Spleen (tissue), 11 donors: Measurements from ENCODE around the gene USF3. TPM values are rescaled to one million over a fixed set of nuclear protein-coding genes. Genes with fewer than 3 reads are reported as not detected.

Experiments
- DNase-seq: peaks from one replicate; pipeline ENCODE4 v3.0.0-alpha.2; 2020
- H3K27ac ChIP-seq, 8 donors: fragments of 200-600 bp; sonication (generic) in 7 of 8; 1 replicate in 4 of 8; 2 replicates in 4 of 8; pipeline versions ENCODE4 v1.5.0 to v1.8.0; 2016 to 2021; ENCODE audit warnings: inconsistent platforms in 4 of 8, mild to moderate bottlenecking in 4 of 8, moderate library complexity in 1 of 8
- H3K27me3 ChIP-seq, 7 donors: fragments of 200-600 bp; sonication (generic) in 6 of 7; replicated peaks in 1 of 7; 1 replicate in 4 of 7; 2 replicates in 3 of 7; pipeline versions ENCODE4 v1.5.0 to v1.8.0; 2016 to 2021; ENCODE audit warnings: inconsistent platforms in 3 of 7, mild to moderate bottlenecking in 1 of 7
- H3K36me3 ChIP-seq, 6 donors: fragments of 200-600 bp; sonication (generic) in 5 of 6; 1 replicate in 4 of 6; 2 replicates in 2 of 6; pipeline versions ENCODE4 v1.5.0 to v1.8.0; 2016 to 2021; ENCODE audit warnings: inconsistent platforms in 2 of 6
- H3K4me1 ChIP-seq, 6 donors: fragments of 200-600 bp; sonication (generic) in 5 of 6; 1 replicate in 3 of 6; 2 replicates in 3 of 6; pipeline versions ENCODE4 v1.5.0 to v1.8.0; 2016 to 2021; ENCODE audit warnings: inconsistent platforms in 3 of 6
- H3K4me3 ChIP-seq, 8 donors: fragments of 200-600 bp; sonication (generic) in 7 of 8; 1 replicate in 4 of 8; 2 replicates in 4 of 8; pipeline versions ENCODE4 v1.5.0 to v1.8.0; 2016 to 2021; ENCODE audit warnings: inconsistent platforms in 4 of 8, mild to moderate bottlenecking in 4 of 8, moderate library complexity in 2 of 8
- H3K9me3 ChIP-seq, 8 donors: fragments of 200-600 bp; sonication (generic) in 7 of 8; 1 replicate in 4 of 8; 2 replicates in 4 of 8; pipeline versions ENCODE4 v1.5.0 to v1.8.0; 2016 to 2021; ENCODE audit warnings: inconsistent platforms in 4 of 8
- CTCF ChIP-seq, 11 experiments: fragments of 200-600 bp in 7 of 11; fragments of 450-650 bp in 4 of 11; sonication (generic) in 4 of 11; IDR thresholded peaks in 8 of 11; conservative IDR thresholded peaks in 3 of 11; 1 replicate in 7 of 11; 2 replicates in 4 of 11; pipeline versions ENCODE4 v1.4.0 to v1.8.0; 2016 to 2021; ENCODE audit warnings: antibody characterized with exemption in 11 of 11, inconsistent platforms in 4 of 11, mild to moderate bottlenecking in 1 of 11
- POLR2A ChIP-seq, 3 donors: fragments of 450-650 bp; IDR thresholded peaks; one replicate each; pipeline ENCODE4 v1.5.1; 2017; ENCODE audit warnings: antibody characterized with exemption in 3 of 3, mild to moderate bottlenecking in 1 of 3
- POLR2AphosphoS5 ChIP-seq, 3 donors: sonication (generic); formaldehyde crosslinking; IDR thresholded peaks; one replicate each; pipeline ENCODE4 v1.5.1; 2017; ENCODE audit warnings: antibody characterized with exemption in 3 of 3
- WGBS, 5 donors: extraction: QIAGEN DNeasy Blood & Tissue Kit in 3 of 5; methylation state at CpG; one replicate each; pipeline versions ENCODE4 v1.1.5 to v1.1.7; 2013 to 2018; 5-methylcytosine and 5-hydroxymethylcytosine counted together
- intact Hi-C: fragments of 100-400 bp; cut with DNase I; formaldehyde crosslinking; loops from one replicate; pipeline ENCODE4 v1.15.0; 2023; ENCODE audit warnings: low total_unique reads
- polyA plus RNA-seq, 3 donors: library from polyadenylated mRNA; stranded (reverse); fragments of 200-250 nt; gene quantifications; one replicate each; pipeline ENCODE4 v1.2.1, GENCODE V29; 2013
- total RNA-seq, 7 donors: library from RNA; depleted of rRNA in 3 of 7; stranded (reverse); fragments of >200 nt in 3 of 7; fragmentation: NEBNext Ultra II Directional in 4 of 7; extraction: Animal tissue kit (Norgen Biotek cat#: 25700) in 4 of 7; gene quantifications; one replicate each; pipeline versions ENCODE4 v1.1.0 to v1.2.1, GENCODE V29; 2016 to 2021
- donor health status: healthy with polysubstance abuse.
- donor health status: DM: no; HTN: no; CAD: no; lungs with moderate emphysema.
- donor health status: DM: no; HTN: no; CAD: no.
- donor health status: Bipolar disorder and iron deficiency.
- donor health status: healthy.
- donor health status: DM: no; HTN: no; CAD: no.
- donor health status: DM: yes; HTN: yes; CAD: no.

Gene USF3
- total and polyA plus RNA-seq, 10 donors = 5.5 to 36.0 (median 25.7) TPM

GRCh38 chr3:113659996-113660395, 36.4 kb downstream of the USF3 start:
- no peaks in the 10 kb centered on the region for H3K9me3 ChIP-seq
- no peak overlapping the region for H3K4me3 ChIP-seq
- peaks cover 0 to 44% (median 8%) of the 10 kb centered on the region in 6 donors for H3K4me1 ChIP-seq
- no peaks in the 10 kb centered on the region for H3K27me3 ChIP-seq
- intact Hi-C loops = no loop called here
- H3K27ac ChIP-seq = peak overlapping the region; percentile 26 to 84 (median 48)
- no peak for DNase-seq
- TF ChIP-seq POLR2A (IDR thresholded peaks at IDR 0.05) = no peak
- no peak for TF ChIP-seq CTCF (IDR thresholded peaks at IDR 0.05 in 8 of 11, conservative IDR thresholded peaks at IDR 0.05 in 3 of 11)
- no peak for TF ChIP-seq POLR2AphosphoS5 (IDR thresholded peaks at IDR 0.05)
- 54 to 86% (median 75%) methylated on average over 1 of the region's 1 CpG for WGBS, 5 donors
- H3K36me3 ChIP-seq = peaks cover 0 to 96% (median 45%) of the 10 kb centered on the region in 6 donors

GRCh38 chr3:113659101-113659541, 37.3 kb downstream of the USF3 start:
- H3K4me1 ChIP-seq = peaks cover 0 to 40% (median 8%) of the 10 kb centered on the region in 6 donors
- H3K4me3 ChIP-seq = no peak overlapping the region
- intact Hi-C loops = no loop called here
- peaks cover 0 to 88% (median 41%) of the 10 kb centered on the region in 6 donors for H3K36me3 ChIP-seq
- 68 to 77% (median 72%) methylated on average over 1 of the region's 1 CpG; no CpG with 5 or more reads in 1 of the 5 donors for WGBS, 5 donors
- no peaks in the 10 kb centered on the region for H3K27me3 ChIP-seq
- peak overlapping the region in 7 of 8 donors; percentile 14 to 84 (median 55) for H3K27ac ChIP-seq
- DNase-seq = no peak
- H3K9me3 ChIP-seq = no peaks in the 10 kb centered on the region
- TF ChIP-seq POLR2A (IDR thresholded peaks at IDR 0.05) (no peak), POLR2AphosphoS5 (IDR thresholded peaks at IDR 0.05) (peak in 1 of 3 donors; percentile 64), CTCF (IDR thresholded peaks at IDR 0.05 in 8 of 11, conservative IDR thresholded peaks at IDR 0.05 in 3 of 11) (peak in 1 of 11 experiments; percentile 18)

GRCh38 chr3:113658107-113658506, 38.3 kb downstream of the USF3 start:
- intact Hi-C loops = no loop called here
- TF ChIP-seq CTCF (IDR thresholded peaks at IDR 0.05 in 8 of 11, conservative IDR thresholded peaks at IDR 0.05 in 3 of 11) = no peak
- TF ChIP-seq POLR2A (IDR thresholded peaks at IDR 0.05) = no peak
- TF ChIP-seq POLR2AphosphoS5 (IDR thresholded peaks at IDR 0.05) = no peak
- 98 to 100% (median 99%) methylated on average over 3 of the region's 3 CpGs for WGBS, 5 donors
- DNase-seq = no peak
- H3K4me1 ChIP-seq = peaks cover 0 to 40% (median 8%) of the 10 kb centered on the region in 6 donors
- H3K27me3 ChIP-seq = no peaks in the 10 kb centered on the region
- H3K36me3 ChIP-seq = peaks cover 0 to 78% (median 36%) of the 10 kb centered on the region in 6 donors
- no peak overlapping the region for H3K4me3 ChIP-seq
- peak overlapping the region in 3 of 8 donors; percentile 72 to 84 (median 75) for H3K27ac ChIP-seq
- H3K9me3 ChIP-seq = no peaks in the 10 kb centered on the region

- Histone ChIP-seq H3K36me3 (peaks cover 0 to 45% (median 6%) of the 10 kb centered on the region in 6 donors), H3K27me3 (no peaks in the 10 kb centered on the region), H3K9me3 (no peaks in the 10 kb centered on the region), H3K4me1 (peaks cover 0 to 26% (median 6%) of the 10 kb centered on the region in 6 donors), H3K4me3 (no peak overlapping the region), H3K27ac (peak overlapping the region in 1 of 8 donors; percentile 13)
- no peak for DNase-seq
- TF ChIP-seq CTCF (IDR thresholded peaks at IDR 0.05 in 8 of 11, conservative IDR thresholded peaks at IDR 0.05 in 3 of 11) (no peak), POLR2AphosphoS5 (IDR thresholded peaks at IDR 0.05) (no peak), POLR2A (IDR thresholded peaks at IDR 0.05) (no peak)
- intact Hi-C loops = no loop called here
- WGBS, 5 donors = 95 to 98% (median 96%) methylated on average over 3 of the region's 3 CpGs
Observed at GRCh38 chr3:113654851-113655250, 41.6 kb downstream of the USF3 start.
